PC-3 (cell line): ENCODE results near the gene SPIRE1. TPM values are rescaled to one million over a fixed set of nuclear protein-coding genes. Genes with fewer than 3 reads are reported as not detected.
"Not testable (repeated sequence)": the region's sequence is repeated elsewhere in the genome, so short reads cannot be mapped to it uniquely, and the experiment has no call there.

ENCODE experiments used
- ATAC-seq: fragments of 200-7000 bp; cut with Tn5 transposase; 2 replicates; pipeline ENCODE4 v1.9.1; 2020; ENCODE audit warnings: mild to moderate bottlenecking, moderate library complexity
- BruUV-seq: library from RNA; stranded (reverse); fragments of 400-500 nt; replicated peaks from 2 replicates; lab custom pipeline; 2021; lab: Mats Ljungman, UMichigan
- CTCF ChIA-PET: fragments of 300-600 bp; sonication (Branson Sonifier 250); formaldehyde crosslinking; loops from one replicate; lab custom pipeline; 2022; ENCODE audit warnings: antibody characterized with exemption; lab: Charles Lee
- POLR2A ChIA-PET: fragments of 300-600 bp; sonication (Branson Sonifier 250); formaldehyde crosslinking; loops from one replicate; lab custom pipeline; 2022; ENCODE audit warnings: antibody characterized with exemption; ENCODE audit not compliant: unreplicated experiment; lab: Charles Lee
- DNase-seq: peaks from one replicate; pipeline ENCODE4 v3.0.0-alpha.2; 2015
- H2AFZ ChIP-seq: fragments of 300-600 bp; sonication (generic); 2 replicates; pipeline ENCODE4 v1.6.0; 2016; ENCODE audit warnings: antibody characterized with exemption, low read length
- H3F3A ChIP-seq: fragments of 300-600 bp; sonication (generic); one replicate; pipeline ENCODE4 v1.6.0; 2017; ENCODE audit warnings: antibody characterized with exemption, low read length, control low read depth, mild to moderate bottlenecking; ENCODE audit not compliant: unreplicated experiment
- H3K27ac ChIP-seq: fragments of 300-600 bp; sonication (generic); 2 replicates; pipeline ENCODE4 v1.5.1; 2016; ENCODE audit warnings: mild to moderate bottlenecking, low read length
- H3K27me3 ChIP-seq: fragments of 300-600 bp; sonication (generic); 2 replicates; pipeline ENCODE4 v1.6.1; 2016; ENCODE audit warnings: low read length, mixed read lengths
- H3K36me3 ChIP-seq: fragments of 300-600 bp; sonication (generic); 2 replicates; pipeline ENCODE4 v1.6.1; 2016; ENCODE audit warnings: low read depth, mixed run types, low read length, mixed read lengths
- H3K4me1 ChIP-seq: fragments of 300-600 bp; sonication (generic); 2 replicates; pipeline ENCODE4 v1.5.1; 2016; ENCODE audit warnings: low read length; ENCODE audit not compliant: insufficient read depth
- H3K4me2 ChIP-seq: fragments of 300-600 bp; sonication (generic); 2 replicates; pipeline ENCODE4 v1.6.0; 2016; ENCODE audit warnings: low read length
- H3K4me3 ChIP-seq: fragments of 300-600 bp; sonication (generic); 2 replicates; pipeline ENCODE4 v1.5.1; 2016; ENCODE audit warnings: mild to moderate bottlenecking, low read length, mixed read lengths
- H3K79me2 ChIP-seq: fragments of 300-600 bp; sonication (generic); 2 replicates; pipeline ENCODE4 v1.6.1; 2017; ENCODE audit warnings: low read length, mixed read lengths
- H3K9ac ChIP-seq: fragments of 300-600 bp; sonication (generic); 2 replicates; pipeline ENCODE4 v1.6.0; 2016; ENCODE audit warnings: mild to moderate bottlenecking, low read length
- H3K9me2 ChIP-seq: fragments of 300-600 bp; sonication (generic); replicated peaks from 2 replicates; pipeline ENCODE4 v1.6.1; 2016; ENCODE audit warnings: mixed run types, low read length, mixed read lengths
- H3K9me3 ChIP-seq: fragments of 300-600 bp; sonication (generic); 2 replicates; pipeline ENCODE4 v1.6.1; 2016; ENCODE audit warnings: low read length, mixed read lengths
- H4K20me1 ChIP-seq: fragments of 300-600 bp; sonication (generic); 2 replicates; pipeline ENCODE4 v1.6.1; 2016; ENCODE audit warnings: low read length, mixed read lengths
- EZH2 ChIP-seq: fragments of 300-600 bp; sonication (generic); IDR thresholded peaks from one replicate; pipeline ENCODE4 v1.6.1; 2017; ENCODE audit warnings: antibody characterized with exemption, mild to moderate bottlenecking, low read length; ENCODE audit not compliant: unreplicated experiment
- EZH2phosphoT487 ChIP-seq: fragments of 300-600 bp; sonication (generic); IDR thresholded peaks from 2 replicates; pipeline ENCODE4 v1.6.1; 2018; ENCODE audit warnings: mild to moderate bottlenecking, antibody characterized with exemption, low read length, borderline replicate concordance
- intact Hi-C: fragments of 100-400 bp; cut with micrococcal nuclease; formaldehyde crosslinking; loops from 2 replicates; pipeline ENCODE4 v1.9.0; 2023
- total RNA-seq: library from RNA; depleted of rRNA; stranded (reverse); fragments of >200 nt; gene quantifications from 2 replicates; pipeline ENCODE4 v1.2.3, GENCODE V29; 2014
- TF ChIP-seq, protein P1 (sequence below): fragments of 300-600 bp; sonication (generic); conservative IDR thresholded peaks from 2 replicates; pipeline ENCODE4 v1.5.1; 2017; ENCODE audit warnings: antibody characterized with exemption, low read depth, mild to moderate bottlenecking, low read length

The SPIRE1 gene
- total RNA-seq, 1 experiment from 2014 or later: 32.4 TPM

DNA sequence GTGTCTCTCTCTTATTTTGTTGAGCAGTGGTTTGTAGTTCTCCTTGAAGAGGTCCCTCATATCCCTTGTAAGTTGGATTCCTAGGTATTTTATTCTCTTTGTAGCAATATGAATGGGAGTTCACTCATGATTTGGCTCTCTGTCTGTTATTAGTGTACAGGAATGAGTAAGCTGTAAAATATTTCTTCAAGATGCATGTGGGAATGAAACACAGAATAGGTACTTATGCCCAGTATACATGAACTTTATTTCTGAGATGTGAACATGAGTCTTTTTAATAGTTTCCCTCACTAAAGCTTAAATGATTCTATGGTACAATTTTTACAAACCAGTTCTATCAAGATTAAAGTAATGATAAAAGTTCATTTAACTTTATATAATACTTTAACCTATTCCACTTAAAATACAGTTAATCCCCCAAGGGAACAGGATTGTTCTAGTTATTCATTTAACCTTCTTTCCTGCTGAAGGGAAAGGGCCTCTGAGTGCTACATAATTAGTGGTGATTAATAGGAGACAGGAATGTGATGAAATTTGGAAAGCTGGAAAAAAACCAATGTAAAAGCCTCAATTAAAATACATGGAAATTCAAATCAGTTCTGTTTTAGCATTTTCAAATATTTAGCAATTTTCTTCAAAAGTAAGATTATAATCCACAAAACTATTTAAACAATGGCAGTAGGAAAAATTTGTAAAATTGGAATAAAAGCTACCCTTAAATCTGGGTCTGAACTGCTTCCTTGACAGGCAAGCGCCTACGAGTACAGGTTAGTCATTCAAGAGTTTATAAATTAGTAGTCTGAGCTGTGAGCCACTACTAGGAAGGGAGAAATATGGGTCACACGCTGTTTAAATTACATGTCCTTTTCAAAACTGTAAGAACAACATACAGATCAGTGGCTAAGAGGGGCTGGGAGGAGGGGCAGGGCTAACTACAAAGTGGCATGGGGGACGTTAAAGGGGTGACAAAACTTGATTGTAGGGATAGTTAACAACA is 28.9 kb downstream of the SPIRE1 start:
- Histone ChIP-seq H4K20me1 (no peaks in the 10 kb centered on the region), H3K9ac (peak overlapping the region; percentile 32), H3K36me3 (no peaks in the 10 kb centered on the region), H3K79me2 (no peaks in the 10 kb centered on the region), H3K4me1 (peaks cover 35% of the 10 kb centered on the region), H3K27me3 (no peaks in the 10 kb centered on the region), H3K9me2 (no peaks in the 10 kb centered on the region), H3K9me3 (no peaks in the 10 kb centered on the region), H2AFZ (no peak overlapping the region), H3K4me3 (no peak overlapping the region), H3K27ac (peak overlapping the region; percentile 76), H3F3A (no peaks in the 10 kb centered on the region), H3K4me2 (peak overlapping the region; percentile 55)
- POLR2A ChIA-PET: interaction anchor here (1.6 kb wide), 1 partner anchor 22 kb away, joined by 12 read pairs; no protein-coding TSS in a partner anchor
- BruUV-seq: TSS peak; percentile 47
- CTCF ChIA-PET: no interaction called here
- TF ChIP-seq, protein P1, sequence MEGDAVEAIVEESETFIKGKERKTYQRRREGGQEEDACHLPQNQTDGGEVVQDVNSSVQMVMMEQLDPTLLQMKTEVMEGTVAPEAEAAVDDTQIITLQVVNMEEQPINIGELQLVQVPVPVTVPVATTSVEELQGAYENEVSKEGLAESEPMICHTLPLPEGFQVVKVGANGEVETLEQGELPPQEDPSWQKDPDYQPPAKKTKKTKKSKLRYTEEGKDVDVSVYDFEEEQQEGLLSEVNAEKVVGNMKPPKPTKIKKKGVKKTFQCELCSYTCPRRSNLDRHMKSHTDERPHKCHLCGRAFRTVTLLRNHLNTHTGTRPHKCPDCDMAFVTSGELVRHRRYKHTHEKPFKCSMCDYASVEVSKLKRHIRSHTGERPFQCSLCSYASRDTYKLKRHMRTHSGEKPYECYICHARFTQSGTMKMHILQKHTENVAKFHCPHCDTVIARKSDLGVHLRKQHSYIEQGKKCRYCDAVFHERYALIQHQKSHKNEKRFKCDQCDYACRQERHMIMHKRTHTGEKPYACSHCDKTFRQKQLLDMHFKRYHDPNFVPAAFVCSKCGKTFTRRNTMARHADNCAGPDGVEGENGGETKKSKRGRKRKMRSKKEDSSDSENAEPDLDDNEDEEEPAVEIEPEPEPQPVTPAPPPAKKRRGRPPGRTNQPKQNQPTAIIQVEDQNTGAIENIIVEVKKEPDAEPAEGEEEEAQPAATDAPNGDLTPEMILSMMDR: no peak
- no peak for TF ChIP-seq EZH2phosphoT487
- no peak for TF ChIP-seq EZH2
- DNase-seq: peak; percentile 73
- intact Hi-C loops: loop anchor here (1.0 kb wide), 1 partner anchor 11 kb away; no protein-coding TSS in a partner anchor
- ATAC-seq: peak; percentile 77

DNA sequence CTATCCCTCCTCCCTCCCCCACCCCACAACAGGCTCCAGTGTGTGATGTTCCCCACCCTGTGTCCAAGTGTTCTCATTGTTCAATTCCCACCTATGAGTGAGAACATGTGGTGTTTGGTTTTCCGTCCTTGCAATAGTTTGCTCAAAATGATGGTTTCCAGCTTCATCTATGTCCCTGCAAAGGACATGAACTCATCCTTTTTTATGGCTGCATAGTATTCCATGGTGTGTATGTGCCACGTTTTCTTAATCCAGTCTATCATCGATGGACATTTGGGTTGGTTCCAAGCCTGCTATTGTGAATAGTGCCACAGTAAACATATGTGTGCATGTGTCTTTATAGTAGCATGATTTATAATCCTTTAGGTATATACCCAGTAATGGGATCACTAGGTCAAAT is 30.7 kb downstream of the SPIRE1 start:
- H3K4me2 ChIP-seq, H3K9me3 ChIP-seq, H4K20me1 ChIP-seq, intact Hi-C loops, POLR2A ChIA-PET, H3K9me2 ChIP-seq, H3F3A ChIP-seq, BruUV-seq, H3K36me3 ChIP-seq, H3K27me3 ChIP-seq, H3K79me2 ChIP-seq, H2AFZ ChIP-seq, H3K4me3 ChIP-seq, CTCF ChIA-PET, DNase-seq, H3K9ac ChIP-seq, ATAC-seq, H3K27ac ChIP-seq: not testable (repeated sequence)
- H3K4me1 ChIP-seq: peaks cover 24% of the 10 kb centered on the region

DNA sequence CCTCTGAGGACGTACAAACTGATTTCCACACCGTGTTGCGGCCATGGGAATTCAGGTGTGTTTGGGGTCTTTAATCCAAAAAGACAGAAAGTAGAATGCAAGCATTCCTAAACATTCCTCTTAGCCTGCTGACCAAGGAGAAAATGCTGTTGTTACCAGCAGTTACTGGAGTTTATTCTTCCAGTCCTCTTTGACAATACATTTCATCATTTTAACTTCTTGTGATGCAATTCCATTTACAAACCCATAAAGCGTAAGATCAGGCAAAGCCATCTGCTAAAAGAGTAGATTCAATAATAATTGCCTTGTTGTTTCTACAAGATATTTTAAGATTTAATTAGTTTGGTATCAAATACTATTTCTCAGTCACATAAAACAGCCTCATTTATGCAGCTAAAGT is 32.7 kb downstream of the SPIRE1 start:
- Histone ChIP-seq H3K9ac (no peak overlapping the region), H3K27me3 (no peaks in the 10 kb centered on the region), H3K4me2 (no peak overlapping the region), H3K9me2 (no peaks in the 10 kb centered on the region), H3F3A (no peaks in the 10 kb centered on the region), H3K27ac (no peak overlapping the region), H2AFZ (no peak overlapping the region), H3K4me3 (no peak overlapping the region), H4K20me1 (no peaks in the 10 kb centered on the region), H3K36me3 (no peaks in the 10 kb centered on the region), H3K79me2 (peaks cover 9% of the 10 kb centered on the region), H3K9me3 (no peaks in the 10 kb centered on the region), H3K4me1 (peaks cover 33% of the 10 kb centered on the region)
- no TSS peak for BruUV-seq
- TF ChIP-seq EZH2phosphoT487: no peak
- TF ChIP-seq EZH2: no peak
- TF ChIP-seq, protein P1: no peak
- CTCF ChIA-PET: no interaction called here
- intact Hi-C loops: no loop called here
- DNase-seq: no peak
- POLR2A ChIA-PET: no interaction called here
- ATAC-seq: no peak
